OCI-LY1 (cell line): Measurements from ENCODE around the gene MRPL45.
"Not testable (repeated sequence)": the region's sequence is repeated elsewhere in the genome, so short reads cannot be mapped to it uniquely, and the experiment has no call there.

ENCODE experiments used
- EZH2 ChIP-seq: fragments of 200-600 bp; sonication (generic), shearing (Covaris generic); IDR thresholded peaks from 2 replicates; pipeline ENCODE4 v1.8.0; 2017; ENCODE audit warnings: borderline replicate concordance, mixed run types, mild to moderate bottlenecking, antibody characterized with exemption, low read length, moderate library complexity, mixed read lengths
- TF ChIP-seq, protein P1 (sequence below): fragments of 200-600 bp; sonication (generic), shearing (Covaris generic); IDR thresholded peaks from 2 replicates; pipeline ENCODE4 v1.5.1; 2017; ENCODE audit warnings: mild to moderate bottlenecking, antibody characterized with exemption, low read length, moderate library complexity, mixed read lengths

DNA sequence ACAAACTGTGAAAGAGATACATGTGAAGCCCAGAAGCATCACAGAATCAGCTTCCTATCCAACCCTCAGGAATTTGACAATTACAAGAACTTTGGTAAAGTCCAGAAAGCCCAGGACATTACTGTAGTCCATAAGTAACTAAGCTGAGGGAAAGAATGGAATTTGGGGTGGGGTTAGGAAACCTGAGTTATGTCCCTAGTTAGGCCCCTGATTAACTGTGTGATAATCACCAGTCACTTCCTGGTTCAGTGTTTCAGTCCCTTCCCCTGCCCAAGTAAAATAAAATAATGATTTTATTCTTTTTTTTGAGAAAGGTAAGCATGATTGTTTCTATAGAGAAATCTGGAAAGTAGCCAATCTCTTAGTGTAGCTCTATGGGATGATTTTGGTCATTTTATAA, 11.0 kb upstream of the MRPL45 start:
- TF ChIP-seq, protein P1, sequence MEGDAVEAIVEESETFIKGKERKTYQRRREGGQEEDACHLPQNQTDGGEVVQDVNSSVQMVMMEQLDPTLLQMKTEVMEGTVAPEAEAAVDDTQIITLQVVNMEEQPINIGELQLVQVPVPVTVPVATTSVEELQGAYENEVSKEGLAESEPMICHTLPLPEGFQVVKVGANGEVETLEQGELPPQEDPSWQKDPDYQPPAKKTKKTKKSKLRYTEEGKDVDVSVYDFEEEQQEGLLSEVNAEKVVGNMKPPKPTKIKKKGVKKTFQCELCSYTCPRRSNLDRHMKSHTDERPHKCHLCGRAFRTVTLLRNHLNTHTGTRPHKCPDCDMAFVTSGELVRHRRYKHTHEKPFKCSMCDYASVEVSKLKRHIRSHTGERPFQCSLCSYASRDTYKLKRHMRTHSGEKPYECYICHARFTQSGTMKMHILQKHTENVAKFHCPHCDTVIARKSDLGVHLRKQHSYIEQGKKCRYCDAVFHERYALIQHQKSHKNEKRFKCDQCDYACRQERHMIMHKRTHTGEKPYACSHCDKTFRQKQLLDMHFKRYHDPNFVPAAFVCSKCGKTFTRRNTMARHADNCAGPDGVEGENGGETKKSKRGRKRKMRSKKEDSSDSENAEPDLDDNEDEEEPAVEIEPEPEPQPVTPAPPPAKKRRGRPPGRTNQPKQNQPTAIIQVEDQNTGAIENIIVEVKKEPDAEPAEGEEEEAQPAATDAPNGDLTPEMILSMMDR = not testable (repeated sequence)
- not testable (repeated sequence) for TF ChIP-seq EZH2
